HL-60 (cell line): Measurements from ENCODE around the gene ABCA9. TPM values are rescaled to one million over a fixed set of nuclear protein-coding genes. Genes with fewer than 3 reads are reported as not detected.

Experiments
- DNase-seq, 2 experiments: peaks; one replicate each; pipeline ENCODE4 v3.0.0-alpha.2; 2010 to 2020; ENCODE audit warnings: low read depth in 1 of 2, low spot score in 1 of 2
- H3K27ac ChIP-seq: fragments of 250-450 bp; sonication (Bioruptor Pico); replicated peaks from 2 replicates; pipeline ENCODE4 v1.5.1; 2020; ENCODE audit warnings: mild to moderate bottlenecking, moderate library complexity
- H3K27me3 ChIP-seq: fragments of 250-450 bp; sonication (Bioruptor Pico); 2 replicates; pipeline ENCODE4 v1.5.1; 2021; ENCODE audit warnings: mild to moderate bottlenecking, moderate library complexity; ENCODE audit not compliant: insufficient read depth, poor library complexity, severe bottlenecking
- H3K4me3 ChIP-seq: replicated peaks from 2 replicates; pipeline ENCODE4 v1.5.1; 2011; ENCODE audit warnings: mild to moderate bottlenecking, control low read depth, low read length; ENCODE audit not compliant: insufficient read depth
- CTCF ChIP-seq: IDR thresholded peaks from one replicate; pipeline ENCODE4 v1.5.1; 2011; ENCODE audit warnings: low read length, control low read depth, inconsistent platforms; ENCODE audit not compliant: insufficient read depth
- GABPA ChIP-seq: IDR thresholded peaks from 2 replicates; pipeline ENCODE4 v1.6.1; 2012; ENCODE audit warnings: low read depth
- POLR2AphosphoS5 ChIP-seq: IDR thresholded peaks from 2 replicates; pipeline ENCODE4 v1.6.1; 2012; ENCODE audit warnings: low read depth
- REST ChIP-seq: IDR thresholded peaks from 2 replicates; pipeline ENCODE4 v1.6.1; 2012; ENCODE audit warnings: low read depth; ENCODE audit not compliant: insufficient replicate concordance
- SPI1 ChIP-seq: IDR thresholded peaks from 2 replicates; pipeline ENCODE4 v1.6.1; 2012; ENCODE audit warnings: low read depth, mild to moderate bottlenecking, borderline replicate concordance
- microRNA-seq: library from miRNA; unstranded; fragments of <30 nt; microRNA quantifications from one replicate; pipeline ENCODE4, GENCODE V29; 2018

ABCA9 gene

GRCh38 chr17:68927516-68927915 lies 133.2 kb downstream of the ABCA9 start:
- H3K4me3 ChIP-seq: no peak overlapping the region
- no peak for DNase-seq
- H3K27me3 ChIP-seq: no peaks in the 10 kb centered on the region
- TF ChIP-seq REST (no peak), SPI1 (no peak), GABPA (no peak), POLR2AphosphoS5 (no peak), CTCF (no peak)
- no peak overlapping the region for H3K27ac ChIP-seq

GRCh38 chr17:68924793-68925720 lies 135.7 kb downstream of the ABCA9 start:
- Histone ChIP-seq H3K27me3 (no peaks in the 10 kb centered on the region), H3K4me3 (no peak overlapping the region), H3K27ac (no peak overlapping the region)
- DNase-seq: no peak
- TF ChIP-seq REST (no peak), POLR2AphosphoS5 (no peak), CTCF (no peak), SPI1 (no peak), GABPA (no peak)

Small RNA genes lying within 50 kb of the gene (microRNA-seq; reads per million reads assigned to microRNA genes)
- not detected for gene MIR4524A
- not detected for gene MIR4524B
